Trophoblast cell (in vitro differentiated cells and primary cell): ENCODE measurements around the gene NUDT12.

Source experiments
- DNase-seq, 2 donors: peaks; one replicate each; pipeline ENCODE4 v3.0.0-alpha.2; 2016
- H2AFZ ChIP-seq: 2 replicates; pipeline ENCODE4 v1.6.1; 2013; ENCODE audit warnings: low read length, moderate library complexity, mild to moderate bottlenecking; ENCODE audit not compliant: insufficient read depth, poor library complexity
- H2AK5ac ChIP-seq: 2 replicates; pipeline ENCODE4 v1.6.1; 2013; ENCODE audit warnings: mild to moderate bottlenecking, low read length
- H2BK120ac ChIP-seq: 2 replicates; pipeline ENCODE4 v1.6.1; 2013; ENCODE audit warnings: low read length, mild to moderate bottlenecking, moderate library complexity; ENCODE audit not compliant: insufficient read depth, poor library complexity
- H2BK12ac ChIP-seq: 2 replicates; pipeline ENCODE4 v1.6.1; 2013; ENCODE audit warnings: mild to moderate bottlenecking, low read length, moderate library complexity
- H2BK5ac ChIP-seq: 2 replicates; pipeline ENCODE4 v1.6.1; 2013; ENCODE audit warnings: low read length, low read depth, moderate library complexity, mild to moderate bottlenecking; ENCODE audit not compliant: poor library complexity
- H3K14ac ChIP-seq: 2 replicates; pipeline ENCODE4 v1.6.1; 2013; ENCODE audit warnings: mild to moderate bottlenecking, low read length
- H3K18ac ChIP-seq: 2 replicates; pipeline ENCODE4 v1.6.1; 2013; ENCODE audit warnings: mild to moderate bottlenecking, low read length
- H3K23ac ChIP-seq: 2 replicates; pipeline ENCODE4 v1.6.1; 2013; ENCODE audit warnings: low read length
- H3K27ac ChIP-seq: 2 replicates; pipeline ENCODE4 v1.5.1; 2013; ENCODE audit warnings: low read depth, mild to moderate bottlenecking, inconsistent platforms, low read length, moderate library complexity
- H3K27me3 ChIP-seq: 2 replicates; pipeline ENCODE4 v1.6.1; 2013; ENCODE audit warnings: inconsistent platforms, mild to moderate bottlenecking, low read length, moderate library complexity; ENCODE audit not compliant: insufficient read depth
- H3K36me3 ChIP-seq, 2 experiments: 1 replicate in 1 of 2; 2 replicates in 1 of 2; pipeline ENCODE4 v1.6.1; 2013; ENCODE audit warnings: low read length in 2 of 2, mild to moderate bottlenecking in 2 of 2, moderate library complexity in 1 of 2; ENCODE audit not compliant: insufficient read depth in 2 of 2, control insufficient read depth in 1 of 2
- H3K4ac ChIP-seq: 2 replicates; pipeline ENCODE4 v1.6.1; 2013; ENCODE audit warnings: low read depth, mild to moderate bottlenecking, low read length, moderate library complexity
- H3K4me1 ChIP-seq, 2 experiments: 1 replicate in 1 of 2; 2 replicates in 1 of 2; pipeline ENCODE4 v1.6.1; 2013; ENCODE audit warnings: low read length in 2 of 2, mild to moderate bottlenecking in 2 of 2, moderate library complexity in 1 of 2; ENCODE audit not compliant: insufficient read depth in 2 of 2, control insufficient read depth in 1 of 2
- H3K4me2 ChIP-seq: 2 replicates; pipeline ENCODE4 v1.6.1; 2013; ENCODE audit warnings: inconsistent platforms, mild to moderate bottlenecking, low read length, moderate library complexity
- H3K4me3 ChIP-seq: 2 replicates; pipeline ENCODE4 v1.5.1; 2013; ENCODE audit warnings: mild to moderate bottlenecking, low read depth, low read length, inconsistent platforms
- H3K79me1 ChIP-seq: one replicate; pipeline ENCODE4 v1.6.1; 2013; ENCODE audit warnings: low read length
- H3K79me2 ChIP-seq: 2 replicates; pipeline ENCODE4 v1.6.1; 2013; ENCODE audit warnings: low read length, mild to moderate bottlenecking; ENCODE audit not compliant: control insufficient read depth, insufficient read depth, poor library complexity
- H3K9ac ChIP-seq: 2 replicates; pipeline ENCODE4 v1.6.1; 2013; ENCODE audit warnings: mild to moderate bottlenecking, low read length
- H3K9me3 ChIP-seq: 2 replicates; pipeline ENCODE4 v1.6.1; 2013; ENCODE audit warnings: low read depth, mild to moderate bottlenecking, control low read depth, inconsistent platforms, low read length; ENCODE audit not compliant: insufficient read depth
- H4K12ac ChIP-seq: 2 replicates; pipeline ENCODE4 v1.6.1; 2013; ENCODE audit warnings: low read depth, mild to moderate bottlenecking, low read length, moderate library complexity
- H4K8ac ChIP-seq: 2 replicates; pipeline ENCODE4 v1.6.1; 2013; ENCODE audit warnings: low read depth, mild to moderate bottlenecking, low read length, moderate library complexity
- H4K91ac ChIP-seq: one replicate; pipeline ENCODE4 v1.6.1; 2013; ENCODE audit warnings: low read depth, mild to moderate bottlenecking, low read length, moderate library complexity
- WGBS: extraction: QIAGEN DNeasy Blood & Tissue Kit; methylation state at CpG from one replicate; pipeline ENCODE4 v1.1.7; 2013; ENCODE audit warnings: missing lambda C conversion rate; ENCODE audit not compliant: insufficient read length, insufficient coverage; ENCODE audit errors: extremely low coverage; 5-methylcytosine and 5-hydroxymethylcytosine counted together

NUDT12 gene

GRCh38 chr5:103542441-103542840 is 20.1 kb downstream of the NUDT12 start:
- no peak overlapping the region for H2BK120ac ChIP-seq

GRCh38 chr5:103541569-103541968 is 21.0 kb downstream of the NUDT12 start:
- H4K8ac ChIP-seq: no peak overlapping the region
- H3K27me3 ChIP-seq: no peaks in the 10 kb centered on the region
- H4K91ac ChIP-seq: no peak overlapping the region
- H3K4me3 ChIP-seq: no peak overlapping the region
- DNase-seq: no peak
- H2BK120ac ChIP-seq: no peak overlapping the region
- H3K14ac ChIP-seq: no peak overlapping the region
- H2BK5ac ChIP-seq: no peak overlapping the region
- no peak overlapping the region for H3K4me2 ChIP-seq
- H2AK5ac ChIP-seq: no peak overlapping the region
- no peaks in the 10 kb centered on the region for H3K9me3 ChIP-seq
- H3K9ac ChIP-seq: no peak overlapping the region
- H3K23ac ChIP-seq: no peak overlapping the region
- no peaks in the 10 kb centered on the region for H3K79me2 ChIP-seq
- no peak overlapping the region for H2AFZ ChIP-seq
- H3K36me3 ChIP-seq: no peaks in the 10 kb centered on the region
- H3K4me1 ChIP-seq: no peaks in the 10 kb centered on the region
- H4K12ac ChIP-seq: no peak overlapping the region
- H3K27ac ChIP-seq: no peak overlapping the region
- no CpG with 5 or more reads among the region's 3 CpGs for WGBS
- H3K79me1 ChIP-seq: no peaks in the 10 kb centered on the region
- no peak overlapping the region for H3K4ac ChIP-seq
- H3K18ac ChIP-seq: no peak overlapping the region
- H2BK12ac ChIP-seq: no peak overlapping the region

More at GRCh38 chr5:103542441-103542840, 20.1 kb downstream of the NUDT12 start:
- H4K8ac ChIP-seq: no peak overlapping the region
- H3K4me2 ChIP-seq: no peak overlapping the region
- no peak overlapping the region for H2BK5ac ChIP-seq
- no peak overlapping the region for H3K4ac ChIP-seq
- H3K4me3 ChIP-seq: no peak overlapping the region
- H2BK12ac ChIP-seq: no peak overlapping the region
- H3K79me2 ChIP-seq: no peaks in the 10 kb centered on the region
- H3K9ac ChIP-seq: no peak overlapping the region
- no peaks in the 10 kb centered on the region for H3K27me3 ChIP-seq
- no peak overlapping the region for H3K23ac ChIP-seq
- H2AK5ac ChIP-seq: no peak overlapping the region
- H4K12ac ChIP-seq: no peak overlapping the region
- H3K36me3 ChIP-seq: no peaks in the 10 kb centered on the region
- H3K18ac ChIP-seq: no peak overlapping the region
- no peaks in the 10 kb centered on the region for H3K79me1 ChIP-seq
- no peak overlapping the region for H2AFZ ChIP-seq
- no peaks in the 10 kb centered on the region for H3K9me3 ChIP-seq
- no peak overlapping the region for H3K27ac ChIP-seq
- no peak overlapping the region for H3K14ac ChIP-seq
- H3K4me1 ChIP-seq: no peaks in the 10 kb centered on the region
- DNase-seq: no peak
- H4K91ac ChIP-seq: no peak overlapping the region

GRCh38 chr5:103541114-103541513 is 21.5 kb downstream of the NUDT12 start:
- Histone ChIP-seq H2AK5ac (no peak overlapping the region), H3K23ac (no peak overlapping the region), H3K9me3 (no peaks in the 10 kb centered on the region), H3K27me3 (no peaks in the 10 kb centered on the region), H2BK120ac (no peak overlapping the region), H3K4me1 (no peaks in the 10 kb centered on the region), H3K4ac (no peak overlapping the region), H3K27ac (no peak overlapping the region), H3K14ac (no peak overlapping the region), H3K18ac (no peak overlapping the region), H3K4me3 (no peak overlapping the region), H4K8ac (no peak overlapping the region), H2BK12ac (no peak overlapping the region), H4K91ac (no peak overlapping the region), H3K9ac (no peak overlapping the region), H3K79me2 (no peaks in the 10 kb centered on the region), H3K4me2 (no peak overlapping the region), H4K12ac (no peak overlapping the region), H2BK5ac (no peak overlapping the region), H2AFZ (no peak overlapping the region), H3K36me3 (no peaks in the 10 kb centered on the region), H3K79me1 (no peaks in the 10 kb centered on the region)
- DNase-seq: no peak
- no CpG with 5 or more reads among the region's 2 CpGs for WGBS

- H3K23ac ChIP-seq: no peak overlapping the region
- no peak overlapping the region for H3K18ac ChIP-seq
- WGBS: no CpG with 5 or more reads among the region's 3 CpGs
- no peak overlapping the region for H3K4me2 ChIP-seq
- H3K9ac ChIP-seq: no peak overlapping the region
- no peak overlapping the region for H2AFZ ChIP-seq
- no peak for DNase-seq
- H3K36me3 ChIP-seq: no peaks in the 10 kb centered on the region
- no peak overlapping the region for H4K12ac ChIP-seq
- H3K27ac ChIP-seq: no peak overlapping the region
- no peaks in the 10 kb centered on the region for H3K27me3 ChIP-seq
- no peaks in the 10 kb centered on the region for H3K79me1 ChIP-seq
- no peak overlapping the region for H4K8ac ChIP-seq
- no peak overlapping the region for H3K4ac ChIP-seq
- no peaks in the 10 kb centered on the region for H3K9me3 ChIP-seq
- no peaks in the 10 kb centered on the region for H3K79me2 ChIP-seq
- no peaks in the 10 kb centered on the region for H3K4me1 ChIP-seq
- no peak overlapping the region for H2BK5ac ChIP-seq
- H2BK12ac ChIP-seq: no peak overlapping the region
- H4K91ac ChIP-seq: no peak overlapping the region
- no peak overlapping the region for H3K14ac ChIP-seq
- H2AK5ac ChIP-seq: no peak overlapping the region
- no peak overlapping the region for H2BK120ac ChIP-seq
- no peak overlapping the region for H3K4me3 ChIP-seq
These were observed 22.9 kb downstream of the NUDT12 start for GRCh38 chr5:103539376-103540330.
